ENCODE results near the gene ZFP62.

ZFP62 gene

DNA sequence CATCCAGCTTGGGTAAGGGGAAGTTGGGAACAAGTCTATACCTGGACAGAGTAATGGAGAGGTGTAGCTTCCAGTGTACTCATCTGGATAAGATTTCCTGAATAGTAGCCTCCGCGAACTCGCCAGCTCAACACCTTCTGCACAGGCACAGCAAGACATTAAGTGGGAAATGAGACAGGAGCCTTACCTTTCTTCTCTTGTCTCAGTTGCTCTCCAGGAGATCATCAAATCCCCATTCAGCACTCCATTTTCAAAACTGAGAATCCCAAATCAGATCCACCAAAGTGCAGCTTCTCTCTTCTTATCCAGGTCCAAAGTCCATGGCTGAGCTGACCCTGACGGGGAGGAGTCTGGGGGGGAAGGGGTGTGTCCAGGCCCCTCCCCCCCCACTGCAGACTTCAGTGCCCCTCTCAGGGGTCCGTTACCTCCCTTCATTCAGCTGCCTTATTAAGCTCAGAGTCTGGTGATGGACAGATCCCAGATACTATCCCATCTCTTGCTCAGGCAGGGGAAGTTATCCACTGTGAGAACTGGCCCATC lies 52.5 kb downstream of the ZFP62 start:
- DNase-seq = no peak

DNA sequence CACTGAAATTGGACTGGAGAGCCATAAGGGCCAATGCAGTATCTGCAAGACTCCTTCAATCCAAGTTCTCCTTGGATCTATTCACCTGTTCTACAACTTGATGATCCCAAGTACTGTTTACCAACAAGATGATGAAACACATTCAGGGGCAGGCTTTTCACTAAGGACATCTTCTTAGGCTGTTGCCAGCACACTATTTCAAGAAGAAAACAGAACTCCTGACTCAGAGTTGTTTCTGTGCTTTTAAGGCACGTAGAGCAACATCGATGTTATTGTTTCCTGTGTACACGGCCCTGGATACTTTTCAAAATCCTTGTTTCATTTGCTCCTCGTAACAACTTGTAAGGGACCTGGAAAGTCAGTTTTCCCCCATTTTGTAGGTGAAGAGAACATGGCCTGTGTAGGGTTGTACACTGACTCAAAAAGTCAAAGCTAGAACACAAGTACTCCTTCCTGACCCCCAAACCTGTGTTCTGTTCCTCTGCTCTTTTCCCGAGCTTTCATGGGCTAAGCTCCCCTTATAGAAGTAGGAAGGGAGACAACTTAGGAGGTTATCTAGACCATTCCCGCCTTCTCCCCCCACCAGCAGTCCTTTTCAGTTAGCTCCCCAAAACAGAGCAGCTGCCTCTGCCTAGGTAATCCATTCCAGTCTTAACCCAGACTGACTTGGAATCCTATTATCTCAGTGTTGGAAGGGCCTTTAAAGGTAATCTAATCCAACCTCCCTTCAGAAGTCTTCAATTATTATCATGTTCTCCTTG lies 53.2 kb downstream of the ZFP62 start:
- no peak for DNase-seq

DNA sequence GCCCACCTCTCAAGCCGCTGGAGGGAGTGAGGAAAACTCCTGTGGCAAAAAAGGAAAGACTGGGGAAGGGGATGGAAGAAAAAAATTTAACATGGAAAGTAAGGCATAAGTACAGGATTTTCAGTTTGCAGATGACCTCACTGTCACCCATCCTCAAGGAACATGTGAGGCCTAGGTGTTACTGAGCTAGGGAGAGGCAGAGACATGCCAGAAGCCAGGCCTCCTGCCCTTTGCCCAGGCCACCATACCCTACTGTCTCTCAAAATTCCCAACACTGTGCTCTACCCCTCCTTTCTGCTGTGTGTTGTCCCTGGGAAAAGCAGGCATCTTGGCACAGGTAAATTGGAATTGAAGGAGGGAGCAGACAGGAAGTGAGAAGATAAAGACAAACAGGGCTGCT lies 54.0 kb downstream of the ZFP62 start:
- DNase-seq = no peak

DNA sequence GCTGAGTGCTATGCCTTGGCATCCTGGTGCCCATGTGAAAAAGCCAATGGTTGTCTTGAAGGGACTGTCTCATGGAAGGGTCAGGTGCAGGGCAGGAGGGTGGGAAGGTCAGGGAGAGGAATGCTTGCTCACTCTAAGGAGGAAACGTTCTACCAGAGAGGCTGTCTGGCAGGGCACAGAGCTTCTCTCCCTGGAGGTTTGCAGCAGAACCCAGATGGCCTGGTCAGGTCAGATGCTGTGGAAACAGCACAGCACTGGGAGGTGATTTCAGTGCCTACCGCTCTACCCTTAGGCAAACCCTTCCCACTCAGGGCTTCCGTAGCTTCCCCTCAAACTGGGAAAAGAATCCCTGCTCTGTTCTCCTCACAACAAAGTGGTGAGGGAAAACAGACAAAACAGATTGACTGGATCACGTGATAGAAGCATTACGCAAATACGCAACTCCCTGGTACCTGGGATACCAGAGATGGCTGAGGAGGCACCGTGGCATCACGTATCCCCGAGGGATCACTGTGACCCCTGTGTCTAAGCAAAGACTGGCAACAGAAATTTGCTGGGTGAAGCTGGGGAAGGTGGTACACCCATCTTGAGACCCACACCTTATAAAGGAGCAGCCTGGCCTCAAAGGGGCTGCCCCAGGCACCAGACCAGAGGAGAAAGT lies 54.6 kb downstream of the ZFP62 start:
- no peak for DNase-seq

DNA sequence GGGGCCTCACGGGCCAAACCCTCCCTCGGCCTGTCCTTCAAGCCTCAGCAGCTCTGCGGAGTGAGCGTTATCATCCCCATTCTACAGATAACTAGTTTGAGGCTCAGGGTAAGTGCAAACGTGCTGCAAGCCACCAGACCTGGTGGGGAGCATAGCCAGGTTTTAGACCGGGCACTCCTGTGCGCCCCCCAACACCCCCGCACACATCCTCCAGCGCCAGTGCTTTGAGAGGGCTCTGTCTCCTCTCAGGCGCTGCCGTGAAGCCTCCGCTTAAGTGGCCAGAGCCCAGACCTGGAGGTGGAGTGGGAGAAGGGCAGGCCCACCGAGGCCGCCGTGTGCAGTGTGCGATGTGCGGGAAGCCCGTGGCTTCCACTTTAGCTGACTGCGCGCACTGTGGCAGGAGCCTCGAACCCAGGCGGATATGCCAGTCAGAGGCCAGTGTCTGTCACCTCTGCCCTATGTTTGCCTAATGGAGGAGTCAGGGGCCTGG lies 56.9 kb downstream of the ZFP62 start:
- DNase-seq = no peak

DNA sequence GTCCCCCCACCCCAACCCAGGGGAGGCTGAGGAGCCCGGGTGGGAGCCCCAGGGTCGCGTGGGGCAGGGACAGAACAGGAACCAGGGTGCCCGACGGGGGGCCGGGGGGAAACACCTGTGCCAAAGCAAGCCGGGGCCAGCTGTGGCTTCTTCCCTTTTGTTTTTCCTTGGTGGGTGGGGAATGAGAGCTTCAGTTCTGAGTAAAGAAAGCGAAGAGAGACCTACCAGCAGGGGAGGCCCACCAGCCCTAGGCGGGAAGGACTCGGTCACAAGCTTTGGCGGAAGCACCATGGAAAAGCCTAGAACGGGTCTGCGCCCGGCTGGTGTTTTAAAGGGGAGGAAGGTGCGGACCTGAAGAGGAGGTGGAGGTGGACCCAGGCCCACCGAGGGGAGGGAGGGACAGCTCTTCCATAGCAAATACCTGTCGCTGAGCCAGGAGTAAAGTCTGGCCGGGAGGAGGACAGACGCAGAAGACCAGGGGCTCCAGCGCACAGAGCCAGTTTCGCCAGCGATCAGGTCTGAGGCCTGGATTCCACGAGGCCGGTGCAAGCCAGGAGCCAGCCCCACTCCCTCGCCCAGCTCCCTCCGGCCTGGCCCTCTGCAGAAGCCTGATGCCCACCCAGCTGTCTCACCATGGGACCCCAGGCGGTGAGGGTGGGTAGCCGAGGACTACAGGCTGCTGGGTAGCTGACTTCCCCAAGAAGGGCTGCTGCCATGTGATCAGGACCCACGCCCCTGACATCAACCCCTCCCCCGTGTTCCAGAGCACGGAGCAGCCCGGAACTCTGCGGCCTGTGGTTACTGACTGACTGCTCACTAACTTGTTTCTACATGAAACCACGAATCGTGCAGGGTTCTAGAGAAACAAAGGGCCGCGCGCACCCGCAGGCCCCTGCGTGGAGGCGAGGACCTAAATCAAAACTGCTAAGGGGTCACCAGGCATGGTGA lies 57.6 kb downstream of the ZFP62 start:
- DNase-seq = no peak

DNA sequence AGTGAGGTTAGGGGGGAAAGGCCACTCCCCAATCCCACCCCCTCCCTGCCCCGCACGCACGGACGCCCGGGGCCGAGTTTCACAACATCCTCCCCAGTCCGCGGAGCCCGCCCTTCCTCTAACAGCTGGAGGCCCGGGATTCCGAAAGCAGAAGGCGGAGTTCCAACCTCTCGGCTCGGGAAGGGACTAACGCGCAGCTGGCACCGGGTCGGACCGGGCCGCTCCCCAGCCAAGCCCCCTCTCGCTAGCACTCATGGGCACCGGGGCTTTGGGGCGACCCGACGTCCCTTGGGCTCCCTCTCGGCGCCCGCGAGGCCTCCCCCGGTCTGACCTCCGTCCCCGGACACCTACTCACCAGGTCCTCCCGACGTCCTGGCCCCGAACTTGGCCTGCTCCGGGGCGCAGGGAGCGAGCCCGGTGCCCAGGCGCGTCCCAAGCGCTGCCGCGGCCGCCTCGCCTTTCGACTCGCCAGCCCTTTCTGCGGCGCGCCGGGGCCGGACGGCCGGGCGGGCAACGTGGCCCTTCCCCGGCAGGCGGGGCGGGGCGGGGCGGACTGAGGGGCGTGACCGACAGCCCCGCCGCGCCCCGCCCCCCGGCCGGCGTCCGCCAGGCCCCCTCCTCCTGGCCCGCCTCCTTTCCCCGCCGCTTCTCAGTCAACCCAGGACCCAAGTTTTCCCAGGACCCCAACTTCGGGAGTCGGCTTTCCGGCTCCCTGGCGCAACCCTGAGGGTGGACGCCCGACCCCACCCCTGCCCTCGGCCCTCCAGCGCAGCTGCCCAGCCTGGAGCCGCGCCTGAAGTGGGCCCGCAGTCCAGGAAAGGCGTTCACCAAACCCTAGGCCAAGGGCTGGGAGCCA lies 58.5 kb downstream of the ZFP62 start, which contains the start of gene MGAT1:
TSS of gene MGAT1 (minus strand) at position 482 of the 856 bp plus-strand sequence. CDS start 9,835 bp downstream, outside the sequence.
- peak; percentile 82 for DNase-seq

DNA sequence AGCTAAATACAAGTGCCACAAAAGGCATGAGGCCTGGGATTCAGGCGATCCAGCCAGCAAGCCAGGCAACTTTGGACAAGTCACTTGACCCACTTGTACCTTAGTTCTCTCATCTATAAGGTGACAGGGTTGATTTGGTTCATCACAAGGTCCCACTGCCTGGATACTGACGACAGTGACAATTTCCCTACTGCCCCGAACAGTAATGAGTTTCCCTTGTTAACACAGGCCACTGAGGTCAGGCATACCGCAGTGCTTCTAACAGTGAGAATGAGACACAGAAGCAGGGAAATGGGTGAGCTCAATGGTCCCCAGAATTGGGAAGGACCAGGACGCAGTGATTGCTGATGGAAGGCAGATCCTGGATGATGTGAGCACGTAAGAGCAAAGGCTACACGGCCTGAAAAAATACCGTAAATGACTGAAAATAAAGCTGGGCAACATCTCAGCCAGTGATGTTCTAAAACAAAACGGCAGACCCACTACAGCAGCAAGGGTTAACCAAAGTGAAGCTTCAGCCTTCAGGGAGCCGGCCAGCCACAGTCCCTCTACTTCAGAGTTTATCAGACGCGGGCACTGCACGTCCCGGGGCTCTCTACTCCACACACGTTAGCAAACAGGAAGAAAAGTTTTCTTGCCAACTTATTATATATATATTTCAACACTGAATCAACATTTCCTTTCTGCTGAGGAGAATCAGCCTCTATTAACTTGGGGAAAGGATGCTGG lies 59.3 kb downstream of the ZFP62 start:
- DNase-seq = no peak

DNA sequence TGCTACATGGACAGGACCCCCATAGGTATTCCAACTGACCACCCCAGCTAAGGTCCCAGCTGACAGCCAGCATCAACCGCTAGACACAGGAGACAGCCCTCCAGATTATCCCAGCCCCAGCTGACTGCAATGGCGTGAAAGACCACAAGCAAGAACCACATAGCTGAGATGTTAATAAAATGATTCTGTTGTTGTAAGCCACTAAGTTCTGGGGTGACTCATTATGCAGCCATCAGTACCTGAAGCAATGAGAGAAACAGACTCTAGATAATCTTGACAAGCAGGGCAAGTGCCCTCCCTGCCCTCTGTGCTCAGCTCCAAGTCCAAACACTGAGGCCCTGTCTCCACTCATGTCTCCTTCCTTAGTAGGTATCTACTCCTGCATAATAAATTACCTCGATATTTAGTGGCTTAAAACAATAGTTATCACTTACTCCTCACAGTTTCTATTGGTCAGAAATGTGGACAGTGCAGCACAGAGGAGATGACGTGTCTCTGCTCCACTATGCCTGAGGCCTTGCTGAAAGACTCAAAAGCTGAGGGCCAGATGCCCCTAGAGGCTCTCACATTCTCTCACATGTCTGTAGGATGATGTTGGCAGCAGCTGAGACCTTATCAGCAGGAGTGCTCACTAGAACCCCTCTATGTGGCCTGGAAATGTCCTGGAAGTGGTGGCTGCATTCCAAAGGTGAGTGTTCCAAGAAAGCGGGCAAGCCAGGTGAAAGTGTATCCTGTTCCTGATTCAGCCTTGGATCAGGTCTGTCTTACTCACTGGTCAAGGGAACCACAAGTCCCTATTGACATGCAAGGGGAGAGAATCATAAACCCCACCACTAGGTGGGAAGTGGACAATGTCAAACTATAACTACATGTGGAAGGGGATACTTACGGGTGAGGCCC lies 60.9 kb downstream of the ZFP62 start:
- DNase-seq = peak; percentile 74

DNA sequence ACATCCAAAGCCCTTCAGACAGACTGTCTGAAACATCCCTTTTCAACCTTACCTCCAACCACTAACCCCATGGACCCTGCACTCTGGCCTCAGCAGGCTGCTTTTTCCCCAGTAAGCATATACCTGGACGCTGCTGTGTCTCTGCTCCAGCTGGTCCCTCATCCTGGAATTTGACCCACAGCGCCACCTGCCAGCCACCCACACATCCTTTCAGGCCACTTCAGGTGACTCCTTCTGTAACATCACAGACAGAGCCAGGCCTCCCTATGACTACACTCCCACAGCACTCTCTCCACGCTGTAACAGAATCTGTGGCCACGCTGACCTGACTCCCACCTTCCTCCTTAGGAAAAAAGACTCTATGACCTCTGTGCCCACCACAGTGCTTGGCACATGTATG lies 61.9 kb downstream of the ZFP62 start:
- DNase-seq = no peak

DNA sequence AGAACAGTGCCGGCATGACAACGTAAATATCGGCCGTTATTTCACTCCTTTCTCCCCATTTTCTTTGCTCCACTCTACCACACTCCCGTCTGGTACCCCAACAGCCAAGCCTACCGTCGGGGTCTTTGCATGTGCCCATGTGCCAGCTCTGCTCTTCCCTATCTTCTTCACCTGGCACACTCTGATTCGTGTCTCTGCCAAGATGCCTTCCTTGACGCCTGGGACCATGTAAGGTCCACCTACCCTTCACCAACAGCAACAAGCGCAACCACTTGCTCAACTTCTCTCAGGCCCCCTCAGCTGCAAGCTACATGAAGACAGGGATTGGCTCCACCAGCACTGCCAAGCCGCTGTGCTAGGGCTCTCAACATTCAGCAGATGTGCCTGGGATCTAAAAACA lies 62.9 kb downstream of the ZFP62 start:
- DNase-seq = no peak
